COLO829 (cell line): Measurements from ENCODE around the gene LTK.
"Not testable (repeated sequence)": the region's sequence is repeated elsewhere in the genome, so short reads cannot be mapped to it uniquely, and the experiment has no call there.

ENCODE experiments used
- DNase-seq: peaks from one replicate; pipeline ENCODE4 v3.0.0; 2012; ENCODE audit warnings: low spot score

Gene LTK

GRCh38 chr15:41474941-41475340 lies 38.7 kb downstream of the LTK start:
- no peak for DNase-seq

- DNase-seq: no peak
Measured at GRCh38 chr15:41474436-41474835, 39.2 kb downstream of the LTK start.

- no peak for DNase-seq
Measured at GRCh38 chr15:41473418-41473817, 40.2 kb downstream of the LTK start.

- not testable (repeated sequence) for DNase-seq
Measured at GRCh38 chr15:41469644-41470043, 44.0 kb downstream of the LTK start.

GRCh38 chr15:41466711-41467110 lies 46.9 kb downstream of the LTK start:
- no peak for DNase-seq

GRCh38 chr15:41465822-41466421 lies 47.7 kb downstream of the LTK start:
- peak; percentile 30 for DNase-seq

- no peak for DNase-seq
Measured at GRCh38 chr15:41464889-41465580, 48.6 kb downstream of the LTK start.

GRCh38 chr15:41462084-41462795 lies 51.4 kb downstream of the LTK start:
- no peak for DNase-seq
